NCI-H2171 (cell line): ENCODE data around the gene AGTPBP1.
"Not testable (repeated sequence)": the region's sequence is repeated elsewhere in the genome, so short reads cannot be mapped to it uniquely, and the experiment has no call there.

Experiments used
- DNase-seq: peaks from one replicate; lab custom pipeline; 2025; lab: John Stamatoyannopoulos, UW

AGTPBP1 gene

DNA sequence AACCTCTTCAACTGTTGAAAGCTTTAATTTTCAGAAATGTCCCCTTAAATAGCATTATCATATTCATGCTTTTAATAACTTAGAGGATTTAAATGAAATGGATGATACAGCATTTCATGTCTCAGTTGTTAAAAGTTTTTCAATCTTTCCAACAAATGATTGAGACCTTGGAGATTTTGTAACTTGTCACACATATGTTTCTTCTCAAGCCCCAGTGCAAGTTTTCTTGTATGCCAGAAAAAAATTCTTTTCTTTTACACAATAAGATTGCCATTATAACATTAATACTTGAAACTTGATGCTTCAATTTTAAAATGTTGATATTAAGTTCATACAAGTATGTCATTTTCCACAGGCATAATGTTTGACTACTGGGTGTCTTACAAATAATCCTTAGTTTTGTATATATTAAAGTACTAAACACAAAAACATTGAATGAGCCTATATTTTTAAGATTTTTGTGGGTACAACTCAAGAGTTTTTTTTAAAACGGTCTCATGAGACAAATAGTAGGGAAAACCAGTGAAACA, 124.5 kb downstream of the AGTPBP1 start:
- no peak for DNase-seq

DNA sequence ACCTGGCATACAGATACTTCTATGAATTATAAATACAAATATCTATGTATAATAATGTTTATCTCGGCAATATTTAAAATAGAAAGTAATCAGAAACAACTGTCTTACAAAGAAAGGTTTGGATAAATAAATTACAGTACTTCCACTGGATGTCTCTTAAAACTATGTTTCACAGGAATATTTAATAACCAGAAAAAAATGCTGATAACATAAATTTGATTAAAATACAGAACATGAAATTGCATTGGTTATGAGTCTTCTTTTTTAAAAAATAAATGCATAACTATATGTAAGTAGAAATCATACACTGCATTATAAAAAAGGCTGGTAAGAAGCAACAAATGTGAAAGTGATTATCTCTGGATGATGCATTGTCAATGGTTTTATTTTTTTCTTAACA, 126.0 kb downstream of the AGTPBP1 start:
- no peak for DNase-seq

DNA sequence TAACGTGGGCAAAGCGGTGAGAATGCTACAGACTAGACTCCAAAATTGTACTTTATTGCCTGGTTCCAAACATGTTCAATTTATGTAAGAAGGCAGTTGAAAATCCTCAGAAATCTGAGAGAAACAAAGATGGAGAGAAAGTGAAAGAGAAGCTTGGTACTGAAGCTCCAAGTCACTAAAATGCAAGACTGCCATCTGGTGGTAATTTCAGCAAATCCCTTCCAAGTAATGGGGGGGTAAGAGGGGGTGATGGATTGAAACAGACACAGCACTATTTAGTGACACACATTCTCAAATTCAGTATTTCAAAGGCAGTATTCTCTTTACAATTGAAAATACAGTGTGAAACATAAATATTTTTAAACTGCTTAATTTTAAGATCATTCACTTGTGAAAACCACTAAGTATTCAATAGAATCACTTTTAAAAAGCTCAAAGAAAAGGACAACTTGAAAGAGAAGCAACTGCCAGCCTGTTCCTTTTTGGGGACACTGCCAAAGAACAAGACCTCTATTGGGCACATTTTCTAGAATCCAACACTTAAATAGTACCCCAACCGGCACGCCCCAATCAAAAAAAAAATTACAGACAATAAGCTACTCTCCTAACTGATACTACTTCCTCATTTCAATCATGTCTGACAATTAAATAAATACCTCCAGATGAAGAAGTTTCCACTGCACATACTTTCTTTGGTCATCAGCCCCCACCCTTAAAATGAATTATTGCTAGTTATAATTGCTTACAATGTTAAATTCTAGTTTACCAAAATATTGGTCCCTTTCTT, 131.5 kb downstream of the AGTPBP1 start:
- peak; percentile 17 for DNase-seq

DNA sequence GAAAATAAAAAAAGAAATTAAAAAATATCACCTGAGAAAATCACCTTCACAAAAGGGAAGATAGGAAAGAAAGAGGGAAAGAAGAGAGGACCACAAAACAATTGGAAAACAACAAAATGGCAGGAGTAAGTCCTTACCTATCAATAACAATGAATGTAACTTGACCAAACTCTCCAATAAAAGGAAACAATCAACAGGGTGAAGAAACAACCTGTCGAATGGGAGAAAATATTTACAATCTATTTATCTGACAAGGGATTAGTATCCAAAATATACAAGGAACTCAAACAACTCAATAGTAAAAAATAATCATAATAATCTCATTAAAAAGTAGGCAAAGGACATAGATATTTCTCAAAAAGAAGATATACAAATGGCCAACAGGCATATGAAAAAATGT, 135.8 kb downstream of the AGTPBP1 start:
- no peak for DNase-seq

DNA sequence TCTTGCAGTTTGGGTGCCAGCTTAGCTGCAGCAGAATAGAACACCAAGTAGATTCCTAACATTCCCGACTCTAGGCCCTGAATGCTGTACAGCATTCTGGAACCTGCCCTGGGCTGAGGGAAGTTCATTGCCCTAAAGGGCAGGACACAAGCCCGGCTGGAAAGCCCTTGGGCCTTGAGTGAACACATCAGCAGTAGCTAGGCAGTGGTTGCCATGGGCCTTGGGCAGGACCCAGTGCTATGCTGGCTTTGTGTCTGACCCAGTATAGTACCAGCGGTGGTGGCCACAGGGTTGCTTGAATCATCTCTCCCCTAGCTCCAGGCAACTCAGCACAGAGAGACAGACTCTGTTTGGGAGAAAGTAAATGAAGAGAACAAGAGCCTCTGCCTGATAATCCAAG, 137.8 kb downstream of the AGTPBP1 start:
- no peak for DNase-seq

DNA sequence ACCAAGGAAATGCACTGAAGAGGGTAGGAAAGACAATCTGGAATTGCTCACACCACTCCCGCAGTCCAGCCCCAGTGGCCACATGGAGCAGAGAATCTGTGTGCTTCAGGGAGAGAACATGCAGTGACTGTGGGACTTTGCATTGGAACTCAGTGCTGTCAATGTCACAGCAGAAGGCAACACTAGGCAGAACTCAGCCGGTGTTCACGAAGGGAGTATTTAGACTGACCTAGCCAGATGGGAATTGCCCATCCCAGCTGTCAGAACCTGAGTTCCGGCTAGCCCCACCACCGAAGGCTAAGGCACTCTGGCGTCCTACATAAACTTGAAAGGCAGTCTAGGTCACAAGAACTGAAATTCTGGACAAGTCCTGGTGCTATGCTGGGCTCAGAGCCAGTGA, 139.0 kb downstream of the AGTPBP1 start:
- no peak for DNase-seq

DNA sequence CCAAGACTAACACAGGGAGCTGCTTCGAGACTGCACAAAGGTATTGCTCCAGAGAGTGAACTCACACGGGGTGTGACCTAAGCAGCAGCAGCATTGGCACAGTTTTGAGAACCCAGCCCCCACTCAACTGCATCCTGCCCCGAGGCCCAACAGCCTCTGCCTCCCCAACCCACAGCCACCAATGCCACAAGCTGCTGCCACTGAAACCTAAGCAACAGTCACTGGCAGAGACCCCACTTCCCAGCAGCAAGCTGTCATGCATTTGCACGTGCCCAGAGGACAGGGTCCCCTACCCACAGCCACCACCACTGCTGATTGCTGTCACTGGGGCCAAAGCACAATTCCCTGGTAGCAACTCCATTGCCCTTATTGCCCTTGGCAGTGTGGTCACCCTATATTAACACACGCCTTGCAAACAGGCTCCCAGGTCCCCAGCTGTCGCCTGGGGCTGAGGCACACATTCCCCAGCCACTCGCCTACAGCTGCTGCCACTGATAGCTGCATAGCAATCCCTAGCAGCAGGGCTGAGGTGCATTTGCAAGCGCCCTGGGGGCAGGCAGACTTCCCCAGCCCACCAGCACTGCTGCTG, 141.0 kb downstream of the AGTPBP1 start:
- DNase-seq, result no peak

DNA sequence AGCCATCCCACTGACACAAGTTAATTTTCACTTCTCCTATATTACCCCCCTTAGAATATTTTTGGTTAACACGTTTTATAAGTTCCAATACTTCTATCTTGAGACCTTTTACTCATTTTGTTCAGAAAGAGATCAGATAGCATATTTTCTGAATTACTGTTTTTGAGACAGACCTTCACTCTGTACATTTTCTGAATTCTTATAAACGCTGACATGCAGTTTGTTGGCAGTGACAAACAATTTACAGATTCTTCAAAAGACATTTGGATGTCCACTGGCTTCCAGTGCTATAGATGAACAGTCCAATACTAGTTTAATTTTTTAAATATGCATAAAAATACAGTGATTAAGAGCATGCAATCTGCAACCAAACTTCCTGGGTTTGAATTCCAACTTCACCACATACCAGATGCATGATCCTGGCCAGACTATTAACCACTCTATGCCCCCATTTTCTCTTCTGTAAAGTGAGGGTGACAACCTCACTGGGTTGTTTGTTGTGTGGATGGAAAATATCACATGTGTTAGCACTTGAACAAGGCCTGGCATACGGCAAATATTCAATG, 142.1 kb downstream of the AGTPBP1 start:
- no peak for DNase-seq

DNA sequence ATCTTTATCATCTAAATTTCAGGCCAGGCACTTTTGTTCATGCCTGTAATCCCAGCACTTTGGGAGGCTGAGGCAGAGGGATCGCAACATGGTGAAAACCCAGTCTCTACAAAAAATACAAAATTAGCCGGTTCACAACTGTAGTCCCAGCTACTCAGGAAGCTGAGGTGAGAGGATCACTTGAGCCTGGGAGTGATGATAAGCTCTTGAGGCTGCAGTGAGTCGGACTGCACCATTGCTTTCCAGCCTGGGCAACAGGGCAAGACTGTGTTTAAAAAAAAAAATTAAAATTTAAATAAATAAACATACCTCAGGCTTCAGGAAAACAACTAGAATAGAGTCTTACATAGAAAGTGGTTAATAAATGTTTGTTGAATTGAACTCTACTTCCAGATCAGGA, 147.4 kb downstream of the AGTPBP1 start:
- no peak for DNase-seq

DNA sequence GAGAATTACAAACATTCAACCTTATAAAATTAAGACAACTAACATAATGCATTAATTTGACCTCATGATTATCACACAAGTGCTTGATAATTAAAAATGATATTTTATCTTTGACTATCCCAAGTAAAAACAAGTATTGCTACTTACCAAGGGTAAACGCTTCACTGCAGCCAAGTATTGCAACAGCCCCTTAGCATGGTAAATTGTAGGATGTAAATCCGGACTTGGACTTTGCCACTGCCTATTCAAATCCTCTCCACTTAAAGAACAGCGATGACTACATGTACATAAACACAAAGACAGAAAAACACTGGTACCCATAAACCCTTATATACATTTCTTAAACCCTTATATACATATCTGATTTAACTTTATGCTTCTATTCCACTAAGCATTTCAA, 155.1 kb downstream of the AGTPBP1 start:
- no peak for DNase-seq

DNA sequence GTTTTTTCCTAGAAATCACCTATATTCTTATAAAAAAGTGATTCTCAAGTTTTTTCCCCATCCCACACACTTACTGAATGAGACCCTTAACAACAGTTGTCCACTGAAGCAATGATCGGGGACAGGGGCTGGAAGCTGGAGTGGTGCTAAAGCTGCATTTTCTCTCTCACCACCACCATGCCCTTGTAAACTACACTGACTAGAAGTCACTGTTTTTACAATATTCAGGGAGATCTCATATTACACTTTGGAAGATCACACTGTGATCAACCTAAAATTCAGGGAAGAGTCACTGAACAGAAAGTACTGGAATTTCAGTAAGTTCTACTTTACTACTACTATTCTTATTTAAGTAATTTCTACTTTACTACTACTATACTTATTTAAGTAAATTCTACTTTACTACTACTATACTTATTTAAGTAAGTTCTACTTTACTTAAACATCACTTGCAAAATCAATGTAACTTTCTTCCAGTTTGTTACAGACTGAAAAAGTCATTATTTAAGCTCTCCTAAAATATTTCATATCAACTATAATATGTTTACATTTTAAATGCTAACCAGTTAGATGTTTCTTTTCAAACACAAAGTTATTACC, 164.3 kb downstream of the AGTPBP1 start:
- no peak for DNase-seq

DNA sequence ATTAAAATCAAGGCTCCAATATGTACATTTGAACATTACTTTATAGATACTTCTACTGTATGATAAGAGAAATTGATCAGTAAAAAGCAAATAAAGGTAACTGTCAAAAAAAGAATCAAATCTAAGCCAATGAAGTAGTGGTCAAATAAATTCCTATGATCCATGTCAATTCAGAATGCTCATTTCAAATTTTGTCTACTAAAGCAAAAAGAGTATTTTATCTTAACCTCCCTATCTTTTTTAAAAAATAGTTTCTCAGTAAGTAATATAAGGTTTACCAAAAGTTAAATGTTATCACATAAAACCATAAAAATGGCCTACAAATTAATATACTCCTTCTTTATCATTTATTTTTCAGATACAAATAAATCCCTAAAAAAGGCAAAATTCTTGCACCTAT, 165.9 kb downstream of the AGTPBP1 start:
- DNase-seq, result no peak

DNA sequence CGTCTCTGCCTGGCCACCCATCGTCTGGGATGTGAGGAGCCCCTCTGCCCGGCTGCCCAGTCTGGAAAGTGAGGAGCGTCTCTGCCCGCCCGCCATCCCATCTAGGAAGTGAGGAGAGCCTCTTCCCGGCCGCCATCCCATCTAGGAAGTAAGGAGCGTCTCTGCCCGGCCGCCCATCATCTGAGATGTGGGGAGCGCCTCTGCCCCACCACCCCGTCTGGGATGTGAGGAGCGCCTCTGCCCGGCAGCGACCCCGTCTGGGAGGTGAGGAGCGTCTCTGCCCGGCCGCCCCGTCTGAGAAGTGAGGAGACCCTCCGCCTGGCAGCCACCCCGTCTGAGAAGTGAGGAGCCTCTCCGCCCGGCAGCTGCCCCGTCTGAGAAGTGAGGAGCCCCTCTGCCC, 168.2 kb downstream of the AGTPBP1 start:
- DNase-seq, result not testable (repeated sequence)

DNA sequence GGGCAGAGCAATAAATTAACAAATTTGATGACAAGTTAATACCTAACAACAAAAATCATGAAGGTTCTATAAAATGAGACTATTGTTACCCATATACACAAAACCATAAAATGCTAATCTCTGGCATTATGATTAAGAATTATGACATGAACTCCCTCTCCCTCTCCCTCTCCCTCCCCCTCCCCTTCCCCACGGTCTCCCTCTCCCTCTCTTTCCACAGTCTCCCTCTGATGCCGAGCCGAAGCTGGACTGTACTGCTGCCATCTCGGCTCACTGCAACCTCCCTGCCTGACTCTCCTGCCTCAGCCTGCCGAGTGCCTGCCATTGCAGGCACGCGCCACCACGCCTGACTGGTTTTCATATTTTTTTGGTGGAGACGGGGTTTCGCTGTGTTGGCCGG, 168.8 kb downstream of the AGTPBP1 start:
- DNase-seq, result not testable (repeated sequence)

DNA sequence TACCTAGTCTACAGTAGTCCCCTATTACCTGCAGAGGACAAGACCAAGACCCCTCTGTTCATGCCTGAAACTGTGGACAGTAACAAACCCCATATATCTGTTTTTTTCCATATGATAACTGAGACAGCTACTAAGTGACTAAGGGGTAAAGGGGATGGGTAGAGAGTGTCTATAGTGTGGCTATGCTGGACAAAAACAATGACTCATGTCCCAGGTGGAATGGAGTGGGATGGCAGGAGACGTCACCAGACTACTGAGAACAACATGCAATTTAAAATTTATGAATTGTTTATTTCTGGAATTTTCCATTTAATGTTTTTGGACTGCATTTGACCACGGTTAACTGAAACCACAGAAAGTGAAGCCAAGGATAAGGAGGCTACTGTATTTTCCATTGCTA, 171.8 kb downstream of the AGTPBP1 start:
- no peak for DNase-seq

DNA sequence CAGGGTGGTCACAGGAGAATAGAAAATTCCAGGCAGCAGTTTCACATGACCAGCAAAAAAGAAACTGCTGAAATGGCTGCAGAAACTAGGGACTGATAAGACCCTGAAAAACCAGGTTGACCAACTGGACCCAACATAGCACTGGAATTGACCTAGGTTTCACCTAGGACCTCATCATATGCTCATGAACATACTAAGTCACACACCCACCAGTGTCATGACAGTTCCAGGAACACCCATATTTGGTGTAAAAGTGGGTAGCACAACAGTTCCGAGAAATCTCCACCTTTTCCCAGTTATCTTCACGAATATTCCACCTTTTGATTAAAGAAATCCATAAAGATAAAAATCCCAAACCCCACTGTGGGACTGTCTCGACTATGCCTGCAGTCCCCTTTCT, 182.2 kb downstream of the AGTPBP1 start:
- DNase-seq, result no peak

DNA sequence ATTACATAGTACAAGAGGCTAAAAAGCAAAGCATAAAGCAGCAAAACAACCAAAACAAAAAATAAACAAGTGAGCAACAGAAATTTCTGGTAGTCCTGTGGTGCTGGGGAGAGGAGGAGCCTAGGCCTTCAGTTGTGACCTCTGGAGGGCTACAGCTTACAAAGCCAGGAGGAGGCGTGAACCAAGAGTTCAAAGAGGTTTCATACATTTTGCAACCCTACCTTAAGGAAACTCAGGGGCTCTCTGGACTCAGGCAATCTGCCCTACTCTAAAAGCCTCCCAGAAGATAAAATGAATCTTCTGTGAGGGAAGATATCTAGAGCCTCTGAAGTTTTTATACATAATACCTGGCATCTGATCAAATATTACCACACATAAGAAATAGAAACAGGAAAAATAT, 187.4 kb downstream of the AGTPBP1 start:
- no peak for DNase-seq

DNA sequence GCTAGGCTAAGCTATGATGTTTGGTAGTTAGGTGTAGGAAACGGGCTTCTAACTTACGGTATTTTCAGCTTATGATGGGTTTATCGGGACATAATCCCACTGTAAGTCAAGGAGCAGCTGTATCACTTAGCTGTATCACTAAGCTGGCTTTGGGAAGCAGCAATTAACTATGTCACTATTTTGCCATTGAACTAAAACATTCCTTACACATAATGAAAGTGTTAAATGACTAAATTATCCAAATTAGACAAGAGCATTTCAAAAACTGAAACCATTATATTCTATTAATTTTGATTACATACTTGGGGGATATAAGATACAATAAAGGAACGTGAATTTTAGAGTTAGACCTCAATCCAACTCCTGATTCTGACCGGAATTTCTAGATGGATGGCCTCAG, 188.3 kb downstream of the AGTPBP1 start:
- DNase-seq, result no peak

DNA sequence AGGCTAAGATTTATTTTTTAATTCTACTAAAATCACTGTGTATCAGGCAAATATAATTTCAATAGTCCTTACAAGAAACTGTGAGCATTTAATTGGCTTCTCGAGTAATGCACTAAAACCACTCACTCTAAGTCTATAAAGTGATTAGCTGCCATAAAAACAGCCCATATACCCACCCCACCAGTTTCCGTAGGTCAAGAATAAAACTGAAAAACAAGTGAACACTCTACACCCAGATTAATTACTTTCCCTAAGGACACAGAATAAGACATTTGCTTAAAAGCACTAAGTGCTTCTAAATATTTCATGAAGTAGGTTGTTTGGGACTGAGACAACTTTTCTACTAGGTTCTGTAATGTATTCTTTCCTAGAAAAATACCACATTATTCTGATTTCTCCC, 194.2 kb downstream of the AGTPBP1 start:
- no peak for DNase-seq

DNA sequence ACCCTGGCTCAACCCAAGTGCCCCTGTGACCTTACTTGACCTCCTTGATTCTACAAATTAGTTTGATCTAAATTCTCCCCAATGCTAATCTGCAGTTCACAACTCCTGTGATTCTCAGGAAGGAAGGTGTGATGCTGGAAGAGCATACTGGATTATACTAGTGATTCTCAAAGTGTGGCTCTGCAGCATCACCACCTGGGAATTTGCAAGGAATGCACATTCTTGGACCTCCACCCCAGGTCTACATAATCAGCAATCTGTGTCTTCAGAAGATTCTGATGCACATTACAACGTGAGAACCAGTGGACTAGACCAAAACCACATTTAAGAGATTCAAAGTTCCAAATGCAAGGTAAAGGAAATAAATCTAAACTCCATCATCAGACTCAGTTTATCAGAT, 198.6 kb downstream of the AGTPBP1 start:
- DNase-seq, result no peak

DNA sequence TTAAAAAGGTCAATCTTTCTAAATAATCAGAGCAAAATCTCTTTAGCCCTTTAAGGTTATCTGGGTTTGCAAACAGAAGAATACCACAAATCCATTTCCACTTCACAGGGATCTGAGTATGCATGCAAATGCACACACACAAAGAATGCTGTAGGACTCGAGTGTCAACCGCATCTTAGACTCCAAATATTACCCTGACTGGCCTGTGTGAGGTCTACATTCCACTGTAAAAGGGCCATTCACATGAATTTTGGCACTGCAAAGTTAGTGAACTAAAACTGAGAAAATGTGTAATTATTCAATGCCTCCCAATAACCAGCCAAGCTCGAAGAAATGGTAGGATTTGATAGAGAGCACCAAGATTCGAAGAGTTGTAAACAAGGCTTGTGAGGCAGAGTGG, 199.9 kb downstream of the AGTPBP1 start:
- no peak for DNase-seq

DNA sequence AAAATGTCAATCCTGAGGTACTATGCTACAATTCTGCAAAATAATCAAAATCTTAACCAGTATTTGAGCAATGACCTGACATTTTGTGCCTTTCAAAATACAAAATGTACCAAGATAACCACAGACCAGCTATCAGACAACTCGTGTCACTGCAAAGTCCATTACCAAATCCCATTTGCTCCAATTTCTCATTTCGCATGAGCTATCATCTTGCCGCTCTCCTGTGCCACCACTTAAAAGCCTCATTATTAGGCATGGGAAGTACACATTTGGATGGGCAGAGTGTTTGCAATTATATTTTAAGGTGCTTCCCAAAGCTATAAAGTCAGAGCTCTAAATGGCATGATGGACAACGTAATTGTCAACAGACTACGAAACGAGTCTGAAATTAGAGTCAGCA, 205.2 kb downstream of the AGTPBP1 start:
- no peak for DNase-seq

DNA sequence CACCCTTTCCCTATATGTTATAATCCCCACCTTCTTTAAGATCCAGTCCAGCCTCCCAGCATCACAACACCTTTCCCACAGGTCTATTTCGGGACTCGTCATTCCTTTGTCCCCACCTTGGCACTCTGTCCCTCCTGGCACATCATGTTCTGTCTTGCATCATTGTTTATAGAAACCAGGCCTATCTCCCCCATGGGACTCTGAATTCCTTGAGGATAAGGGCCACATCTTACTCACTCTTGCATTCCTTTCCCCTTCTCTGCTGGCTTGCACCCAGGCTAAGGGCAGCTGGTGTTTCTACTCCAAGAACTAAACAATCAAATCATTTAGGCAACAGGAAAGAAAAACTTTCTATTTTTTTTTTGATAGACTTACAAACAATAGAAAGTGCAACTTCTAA, 205.7 kb downstream of the AGTPBP1 start:
- DNase-seq, result no peak
